MCF 10A (cell line): ENCODE results near the gene ADAD2. TPM values are rescaled to one million over a fixed set of nuclear protein-coding genes. Genes with fewer than 3 reads are reported as not detected.

Experiments used
- BruUV-seq: library from RNA; stranded (reverse); fragments of 400-500 nt; replicated peaks from 2 replicates; lab custom pipeline; 2021; lab: Mats Ljungman, UMichigan
- CTCF ChIA-PET: fragments of 300-600 bp; sonication (Branson Sonifier 250); formaldehyde crosslinking; extraction: SDS; loops from one replicate; lab custom pipeline; 2021; ENCODE audit warnings: antibody characterized with exemption, inconsistent platforms; lab: Yijun Ruan, JAX
- POLR2A ChIA-PET: fragments of 300-600, 350-650 bp; sonication (Branson Sonifier 250); formaldehyde crosslinking; extraction: SDS; loops from one replicate; lab custom pipeline; 2020; ENCODE audit warnings: antibody characterized with exemption, inconsistent platforms; lab: Yijun Ruan, JAX
- DNase-seq: peaks from one replicate; pipeline ENCODE4 v3.0.0-alpha.2; 2018; ENCODE audit not compliant: unreplicated experiment
- H3K27ac Mint-ChIP-seq: one replicate; pipeline ENCODE4 v1.8.0; 2022; ENCODE audit warnings: mild to moderate bottlenecking, low read depth, mixed read lengths; ENCODE audit not compliant: unreplicated experiment
- H3K27me3 Mint-ChIP-seq: one replicate; pipeline ENCODE4 v1.8.0; 2022; ENCODE audit warnings: mixed read lengths; ENCODE audit not compliant: insufficient read depth, unreplicated experiment
- H3K36me3 Mint-ChIP-seq: one replicate; pipeline ENCODE4 v1.8.0; 2022; ENCODE audit warnings: mild to moderate bottlenecking, moderate library complexity, mixed read lengths; ENCODE audit not compliant: insufficient read depth, unreplicated experiment
- H3K4me1 Mint-ChIP-seq: one replicate; pipeline ENCODE4 v1.8.0; 2022; ENCODE audit warnings: mixed read lengths; ENCODE audit not compliant: insufficient read depth, unreplicated experiment
- H3K4me3 Mint-ChIP-seq: one replicate; pipeline ENCODE4 v1.8.0; 2022; ENCODE audit warnings: mild to moderate bottlenecking, moderate library complexity, mixed read lengths; ENCODE audit not compliant: unreplicated experiment
- H3K9me3 Mint-ChIP-seq: one replicate; pipeline ENCODE4 v1.8.0; 2022; ENCODE audit warnings: mixed read lengths; ENCODE audit not compliant: unreplicated experiment
- intact Hi-C: fragments of 100-400 bp; cut with micrococcal nuclease; formaldehyde crosslinking; loops from 2 replicates; pipeline ENCODE4 v1.14.1; 2022
- total RNA-seq: library from RNA; stranded (reverse); gene quantifications from 2 replicates; pipeline ENCODE4 v1.2.3, GENCODE V29; 2022
- TF ChIP-seq, protein P1 (sequence below): fragments of 200-600 bp; IDR thresholded peaks from one replicate; pipeline ENCODE4 v1.8.0; 2022; ENCODE audit warnings: antibody characterized with exemption, mild to moderate bottlenecking; ENCODE audit not compliant: unreplicated experiment

The ADAD2 gene
- total RNA-seq, 1 experiment from 2014 or later = not detected

DNA sequence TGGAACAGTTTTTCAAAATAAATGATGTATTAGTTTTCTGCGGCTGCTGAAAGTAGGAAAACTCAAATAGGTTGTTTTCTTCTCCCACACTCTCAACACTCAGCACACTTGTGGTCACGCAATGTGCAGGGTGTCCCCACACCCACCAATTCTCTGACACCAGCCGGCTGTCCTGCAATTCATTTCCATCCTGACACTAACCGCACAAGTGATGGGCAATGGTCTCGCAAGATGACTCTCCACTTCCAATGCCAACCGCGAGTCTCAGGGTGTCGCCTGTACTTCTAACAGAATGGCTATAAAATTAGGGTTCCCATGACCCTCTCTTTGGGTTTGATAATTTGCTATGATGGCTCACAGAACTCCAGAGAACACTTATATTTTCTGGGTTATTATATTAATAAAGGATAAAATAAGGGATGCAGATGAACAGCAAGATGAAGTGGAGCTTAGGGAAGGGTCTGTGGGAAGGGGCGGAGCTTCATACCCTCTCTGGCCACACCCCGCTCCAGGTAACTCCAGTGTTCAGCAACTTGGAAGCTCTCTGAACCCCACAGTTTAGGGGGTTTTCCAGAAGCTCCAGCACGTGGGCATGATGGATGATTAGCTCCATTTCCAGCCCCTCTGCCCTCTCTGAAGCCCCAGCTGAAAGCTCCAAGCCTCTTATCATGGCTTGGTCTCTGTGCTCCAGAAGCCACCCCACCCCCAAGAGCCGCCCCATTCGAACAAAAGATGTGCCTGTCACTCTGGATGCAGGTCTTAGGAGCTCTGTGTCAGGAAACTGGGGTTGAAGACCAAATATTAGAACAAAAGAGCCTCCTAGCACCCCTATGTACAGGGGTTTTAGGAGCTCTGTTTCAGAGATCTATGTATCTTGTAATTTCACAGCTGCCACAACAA is 23.9 kb upstream of the ADAD2 start:
- H3K27me3 Mint-ChIP-seq = peaks cover 25% of the 10 kb centered on the region
- POLR2A ChIA-PET = interaction anchor here (0.6 to 1.0 kb wide), 5 partner anchors 9 to 241 kb away, joined by 3 read pairs; partner anchors contain the start of gene MBTPS1
- CTCF ChIA-PET = interaction anchor here (0.6 to 1.9 kb wide), 7 partner anchors 8 to 328 kb away, joined by 3 to 7 read pairs (median 3); partner anchors contain the start of gene TAF1C
- H3K9me3 Mint-ChIP-seq = no peaks in the 10 kb centered on the region
- no peak overlapping the region for H3K4me3 Mint-ChIP-seq
- TF ChIP-seq, protein P1, sequence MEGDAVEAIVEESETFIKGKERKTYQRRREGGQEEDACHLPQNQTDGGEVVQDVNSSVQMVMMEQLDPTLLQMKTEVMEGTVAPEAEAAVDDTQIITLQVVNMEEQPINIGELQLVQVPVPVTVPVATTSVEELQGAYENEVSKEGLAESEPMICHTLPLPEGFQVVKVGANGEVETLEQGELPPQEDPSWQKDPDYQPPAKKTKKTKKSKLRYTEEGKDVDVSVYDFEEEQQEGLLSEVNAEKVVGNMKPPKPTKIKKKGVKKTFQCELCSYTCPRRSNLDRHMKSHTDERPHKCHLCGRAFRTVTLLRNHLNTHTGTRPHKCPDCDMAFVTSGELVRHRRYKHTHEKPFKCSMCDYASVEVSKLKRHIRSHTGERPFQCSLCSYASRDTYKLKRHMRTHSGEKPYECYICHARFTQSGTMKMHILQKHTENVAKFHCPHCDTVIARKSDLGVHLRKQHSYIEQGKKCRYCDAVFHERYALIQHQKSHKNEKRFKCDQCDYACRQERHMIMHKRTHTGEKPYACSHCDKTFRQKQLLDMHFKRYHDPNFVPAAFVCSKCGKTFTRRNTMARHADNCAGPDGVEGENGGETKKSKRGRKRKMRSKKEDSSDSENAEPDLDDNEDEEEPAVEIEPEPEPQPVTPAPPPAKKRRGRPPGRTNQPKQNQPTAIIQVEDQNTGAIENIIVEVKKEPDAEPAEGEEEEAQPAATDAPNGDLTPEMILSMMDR = no peak
- H3K4me1 Mint-ChIP-seq = no peaks in the 10 kb centered on the region
- H3K27ac Mint-ChIP-seq = no peak overlapping the region
- no TSS peak for BruUV-seq
- no peak for DNase-seq
- H3K36me3 Mint-ChIP-seq = no peaks in the 10 kb centered on the region
- intact Hi-C loops = no loop called here

DNA sequence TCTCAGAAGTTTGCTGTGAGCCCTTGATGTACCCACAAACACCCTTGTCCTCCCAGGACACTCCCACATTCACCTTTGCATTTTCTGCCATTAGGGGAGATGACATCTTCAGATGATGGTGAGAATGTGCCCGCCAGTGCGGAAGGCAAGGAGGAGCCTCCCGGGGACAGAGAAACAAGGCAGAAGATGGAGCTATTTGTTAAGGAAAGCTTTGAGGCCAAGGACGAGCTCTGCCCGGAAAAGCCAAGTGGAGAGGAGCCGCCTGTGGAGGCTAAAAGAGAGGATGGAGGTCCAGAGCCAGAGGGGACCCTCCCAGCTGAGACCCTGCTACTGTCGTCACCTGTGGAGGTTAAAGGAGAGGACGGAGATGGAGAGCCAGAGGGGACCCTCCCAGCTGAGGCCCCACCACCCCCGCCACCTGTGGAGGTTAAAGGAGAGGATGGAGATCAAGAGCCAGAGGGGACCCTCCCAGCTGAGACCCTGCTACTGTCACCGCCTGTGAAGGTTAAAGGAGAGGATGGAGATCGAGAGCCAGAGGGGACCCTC is 21.1 kb upstream of the ADAD2 start:
- no peaks in the 10 kb centered on the region for H3K36me3 Mint-ChIP-seq
- intact Hi-C loops = loop anchor here (10.0 kb wide), 1 partner anchor 215 kb away; the partner anchor contains the start of gene OSGIN1
- BruUV-seq = no TSS peak
- no peak overlapping the region for H3K27ac Mint-ChIP-seq
- H3K4me3 Mint-ChIP-seq = no peak overlapping the region
- peaks cover 14% of the 10 kb centered on the region for H3K27me3 Mint-ChIP-seq
- CTCF ChIA-PET = interaction anchor here (0.6 to 1.7 kb wide), 6 partner anchors 10 to 454 kb away, joined by 3 to 9 read pairs (median 4); partner anchors contain the start of gene TAF1C
- no peaks in the 10 kb centered on the region for H3K4me1 Mint-ChIP-seq
- DNase-seq = no peak
- TF ChIP-seq, protein P1 = no peak
- no peaks in the 10 kb centered on the region for H3K9me3 Mint-ChIP-seq
- POLR2A ChIA-PET = no interaction called here

DNA sequence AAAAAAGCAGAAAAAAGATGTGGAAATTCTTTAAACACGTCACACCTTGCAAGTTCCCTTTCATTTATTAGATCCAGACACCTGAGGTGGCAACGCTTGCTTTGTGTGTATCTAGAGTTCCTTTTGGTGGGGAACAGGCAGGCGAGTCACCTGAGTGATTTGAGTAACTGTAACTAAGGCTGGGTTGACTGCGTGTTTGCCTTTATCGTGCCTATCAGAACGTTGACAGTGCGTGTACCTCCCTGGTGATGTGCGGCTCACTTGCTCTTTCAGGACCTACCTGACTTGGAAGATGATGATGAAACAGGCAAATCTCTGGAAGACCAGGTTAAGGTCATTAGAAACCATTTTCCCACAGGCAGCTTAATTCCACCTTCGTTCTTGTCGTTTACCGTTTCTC is 16.6 kb upstream of the ADAD2 start:
- peaks cover 6% of the 10 kb centered on the region for H3K4me1 Mint-ChIP-seq
- no peak overlapping the region for H3K4me3 Mint-ChIP-seq
- TF ChIP-seq, protein P1 = no peak
- no peaks in the 10 kb centered on the region for H3K9me3 Mint-ChIP-seq
- H3K27ac Mint-ChIP-seq = no peak overlapping the region
- peaks cover 2% of the 10 kb centered on the region for H3K36me3 Mint-ChIP-seq
- CTCF ChIA-PET = interaction anchor here (0.7 to 5.3 kb wide), 13 partner anchors 7 to 111 kb away, joined by 3 to 49 read pairs (median 7); partner anchors contain the start of genes DNAAF1, HSDL1, MBTPS1 and TAF1C
- no TSS peak for BruUV-seq
- H3K27me3 Mint-ChIP-seq = no peaks in the 10 kb centered on the region
- no peak for DNase-seq
- intact Hi-C loops = loop anchor here (10.0 kb wide), 1 partner anchor 220 kb away; the partner anchor contains the start of gene OSGIN1
- POLR2A ChIA-PET = interaction anchor here (1.0 kb wide), 1 partner anchor 14 kb away, joined by 3 read pairs; no protein-coding TSS in a partner anchor
